Gastrocnemius medialis (tissue), 4 donors: Measurements from ENCODE around the gene B3GNT2. TPM values are rescaled to one million over a fixed set of nuclear protein-coding genes. Genes with fewer than 3 reads are reported as not detected.

Experiments
- ATAC-seq, 2 donors: fragments of 150-250 bp; one replicate each; pipeline ENCODE4 v1.9.1; 2016
- DNase-seq, 2 donors: peaks; one replicate each; pipeline ENCODE4 v3.0.0-alpha.2; 2019
- H3K27ac ChIP-seq, 4 donors: fragments of 200-600 bp; sonication (generic); 1 replicate in 1 of 4; 2 replicates in 3 of 4; pipeline ENCODE4 v1.5.1; 2016 to 2018; ENCODE audit warnings: mild to moderate bottlenecking in 2 of 4, moderate library complexity in 1 of 4
- H3K27me3 ChIP-seq, 3 donors: fragments of 200-600 bp; sonication (generic) in 2 of 3; 1 replicate in 1 of 3; 2 replicates in 2 of 3; pipeline versions ENCODE4 v1.5.1 to v1.6.0; 2016 to 2019; ENCODE audit warnings: mild to moderate bottlenecking in 1 of 3, moderate library complexity in 1 of 3
- H3K36me3 ChIP-seq, 2 donors: fragments of 200-600 bp; sonication (generic) in 1 of 2; one replicate each; pipeline ENCODE4 v1.5.1; 2017 to 2018
- H3K4me1 ChIP-seq, 2 donors: fragments of 200-600 bp; sonication (generic) in 1 of 2; one replicate each; pipeline ENCODE4 v1.5.1; 2016 to 2017; ENCODE audit warnings: mild to moderate bottlenecking in 2 of 2
- H3K4me3 ChIP-seq, 4 donors: fragments of 200-600 bp; sonication (generic) in 3 of 4; 1 replicate in 1 of 4; 2 replicates in 3 of 4; pipeline ENCODE4 v1.5.1; 2016 to 2019; ENCODE audit warnings: mild to moderate bottlenecking in 2 of 4
- H3K9me3 ChIP-seq, 3 donors: fragments of 200-600 bp; sonication (generic) in 2 of 3; 1 replicate in 1 of 3; 2 replicates in 2 of 3; pipeline ENCODE4 v1.5.1; 2016 to 2019
- CTCF ChIP-seq, 5 experiments: fragments of 450-650 bp in 3 of 5; fragments of 200-600 bp in 2 of 5; sonication (generic) in 2 of 5; IDR thresholded peaks in 4 of 5; conservative IDR thresholded peaks in 1 of 5; 1 replicate in 4 of 5; 2 replicates in 1 of 5; pipeline ENCODE4 v1.5.1; 2016 to 2019; ENCODE audit warnings: antibody characterized with exemption in 5 of 5, mild to moderate bottlenecking in 3 of 5, moderate library complexity in 3 of 5
- POLR2A ChIP-seq, 2 donors: fragments of 450-650 bp; IDR thresholded peaks; one replicate each; pipeline ENCODE4 v1.6.1; 2017; ENCODE audit warnings: antibody characterized with exemption in 2 of 2, mild to moderate bottlenecking in 2 of 2, moderate library complexity in 2 of 2
- in situ Hi-C, 4 donors: fragments of 200-750 bp; cut with MboI; loops; one replicate each; pipeline versions ENCODE4 v1.15.0 to v1.8.0; 2017; ENCODE audit warnings: low sequenced_read_pairs in 4 of 4
- intact Hi-C: fragments of 100-400 bp; cut with DNase I; formaldehyde crosslinking; loops from one replicate; pipeline ENCODE4 v1.15.1; 2023; ENCODE audit warnings: low total_unique reads
- total RNA-seq, 4 donors: library from RNA; depleted of rRNA; stranded (reverse); fragments of >200 nt; gene quantifications; one replicate each; pipeline versions ENCODE4 v1.1.0 to v1.2.3, GENCODE V29; 2016

B3GNT2 gene
- total RNA-seq, 4 donors from 2014 or later = 3.6 to 4.8 (median 4.0) TPM

- Histone ChIP-seq H3K4me3 (no peak overlapping the region), H3K36me3 (no peaks in the 10 kb centered on the region), H3K9me3 (no peaks in the 10 kb centered on the region), H3K4me1 (no peaks in the 10 kb centered on the region), H3K27ac (no peak overlapping the region), H3K27me3 (no peaks in the 10 kb centered on the region)
- in situ Hi-C loops (no loop called here), intact Hi-C loops (no loop called here)
- no peak for ATAC-seq
- no peak for DNase-seq
- TF ChIP-seq POLR2A (IDR thresholded peaks at IDR 0.05) (no peak), CTCF (IDR thresholded peaks at IDR 0.05 in 4 of 5, conservative IDR thresholded peaks at IDR 0.05 in 1 of 5) (no peak)
These were observed 58.7 kb downstream of the B3GNT2 start for GRCh38 chr2:62254424-62255266.

GRCh38 chr2:62257466-62257865 is 61.6 kb downstream of the B3GNT2 start:
- DNase-seq (no peak), ATAC-seq (no peak)
- TF ChIP-seq POLR2A (IDR thresholded peaks at IDR 0.05) = no peak
- no peaks in the 10 kb centered on the region for H3K27me3 ChIP-seq
- H3K9me3 ChIP-seq = no peaks in the 10 kb centered on the region
- intact Hi-C loops = no loop called here
- no peaks in the 10 kb centered on the region for H3K36me3 ChIP-seq
- H3K27ac ChIP-seq = no peak overlapping the region
- no peak overlapping the region for H3K4me3 ChIP-seq
- H3K4me1 ChIP-seq = no peaks in the 10 kb centered on the region
- in situ Hi-C loops = no loop called here

- no peak for TF ChIP-seq POLR2A (IDR thresholded peaks at IDR 0.05)
- no peak for TF ChIP-seq CTCF (IDR thresholded peaks at IDR 0.05 in 4 of 5, conservative IDR thresholded peaks at IDR 0.05 in 1 of 5)
- no peak for DNase-seq
- Histone ChIP-seq H3K36me3 (no peaks in the 10 kb centered on the region), H3K4me1 (no peaks in the 10 kb centered on the region), H3K27ac (no peak overlapping the region), H3K9me3 (no peaks in the 10 kb centered on the region), H3K4me3 (no peak overlapping the region), H3K27me3 (no peaks in the 10 kb centered on the region)
- no peak for ATAC-seq
- in situ Hi-C loops = no loop called here
- intact Hi-C loops = no loop called here
These were observed 67.3 kb downstream of the B3GNT2 start for GRCh38 chr2:62263076-62263715.

- TF ChIP-seq CTCF (IDR thresholded peaks at IDR 0.05 in 4 of 5, conservative IDR thresholded peaks at IDR 0.05 in 1 of 5) = no peak
These were observed 68.3 kb downstream of the B3GNT2 start for GRCh38 chr2:62264186-62264585.

GRCh38 chr2:62265106-62265505 is 69.2 kb downstream of the B3GNT2 start:
- Histone ChIP-seq H3K27ac (no peak overlapping the region), H3K4me3 (no peak overlapping the region), H3K4me1 (no peaks in the 10 kb centered on the region), H3K36me3 (no peaks in the 10 kb centered on the region), H3K27me3 (no peaks in the 10 kb centered on the region), H3K9me3 (no peaks in the 10 kb centered on the region)
- TF ChIP-seq CTCF (IDR thresholded peaks at IDR 0.05 in 4 of 5, conservative IDR thresholded peaks at IDR 0.05 in 1 of 5) = no peak
- TF ChIP-seq POLR2A (IDR thresholded peaks at IDR 0.05) = no peak
- intact Hi-C loops = no loop called here
- ATAC-seq = no peak
- DNase-seq = no peak
- in situ Hi-C loops = no loop called here

More at GRCh38 chr2:62264186-62264585, 68.3 kb downstream of the B3GNT2 start:
- ATAC-seq (no peak), DNase-seq (no peak)
- Histone ChIP-seq H3K9me3 (no peaks in the 10 kb centered on the region), H3K36me3 (no peaks in the 10 kb centered on the region), H3K27ac (no peak overlapping the region), H3K4me1 (no peaks in the 10 kb centered on the region), H3K27me3 (no peaks in the 10 kb centered on the region), H3K4me3 (no peak overlapping the region)
- in situ Hi-C loops (no loop called here), intact Hi-C loops (no loop called here)
